HK-2 (cell line): ENCODE measurements around the gene SF3A2.

Experiments used
- DNase-seq: peaks from one replicate; pipeline ENCODE4 v3.0.0-alpha.2; 2018; ENCODE audit not compliant: unreplicated experiment

The SF3A2 gene

DNA sequence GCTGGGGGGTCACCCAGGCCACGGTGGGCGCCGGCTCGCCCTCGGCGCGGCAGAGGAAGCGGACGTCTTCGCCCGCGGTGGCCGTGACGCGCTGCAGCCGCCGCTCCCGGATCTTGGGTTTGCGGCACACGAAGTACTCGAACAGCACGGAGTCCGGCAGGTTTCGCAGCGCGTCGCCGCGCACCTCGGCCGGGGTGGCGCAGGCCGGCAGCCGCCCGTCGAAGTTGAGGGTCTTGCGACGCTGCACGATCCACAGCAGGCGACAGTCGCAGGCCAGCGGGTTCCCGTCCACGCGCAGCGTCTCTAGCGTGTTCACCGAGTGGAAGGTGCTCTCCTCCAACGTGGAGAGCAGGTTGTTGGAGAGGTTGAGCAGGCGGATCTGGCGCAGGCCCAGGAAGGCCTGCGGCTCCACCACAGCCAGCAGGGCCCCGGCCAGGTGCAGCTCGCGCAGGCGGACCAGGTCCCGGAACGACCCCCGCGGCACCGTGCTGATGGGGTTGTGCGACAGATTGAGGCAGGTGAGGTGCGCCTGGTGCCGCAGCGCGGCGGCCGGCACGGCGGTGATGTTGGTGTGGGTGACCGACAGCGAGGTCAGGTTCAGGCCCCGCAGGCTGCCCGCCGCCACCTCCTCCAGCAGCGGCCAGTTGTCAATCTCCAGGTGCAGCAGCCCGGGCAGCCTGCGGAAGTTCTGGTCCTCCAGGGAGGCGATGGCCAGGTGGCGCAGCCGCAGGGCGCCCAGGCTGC lies 54.0 kb downstream of the SF3A2 start:
- no peak for DNase-seq

DNA sequence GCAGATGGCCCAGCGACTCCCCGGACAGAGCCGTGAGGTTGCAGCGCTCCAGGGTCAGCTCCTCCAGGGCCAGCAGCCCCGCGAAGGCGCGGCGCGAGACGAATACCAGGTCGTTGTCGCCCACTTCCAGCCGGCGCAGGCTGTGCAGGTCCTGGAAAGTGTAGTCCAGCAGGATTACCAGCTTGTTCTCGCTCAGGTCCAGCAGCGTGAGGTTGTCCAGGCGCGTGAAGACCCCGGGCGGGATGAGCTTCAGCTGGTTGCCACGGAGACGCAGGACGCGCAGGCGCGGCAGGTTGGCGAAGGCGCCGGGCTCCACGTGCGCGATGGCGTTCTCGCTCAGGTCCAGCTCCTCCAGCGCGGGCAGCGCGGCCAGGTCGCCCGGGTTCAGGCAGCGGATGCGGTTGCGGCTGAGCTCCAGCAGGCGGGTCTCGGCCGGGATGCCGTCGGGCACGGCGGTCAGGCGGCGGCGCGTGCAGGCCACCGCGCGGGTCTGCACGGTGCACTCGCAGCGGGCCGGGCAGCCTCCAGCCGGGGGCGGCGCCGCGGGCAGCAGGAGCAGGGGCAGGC lies 54.6 kb downstream of the SF3A2 start:
- DNase-seq = no peak

DNA sequence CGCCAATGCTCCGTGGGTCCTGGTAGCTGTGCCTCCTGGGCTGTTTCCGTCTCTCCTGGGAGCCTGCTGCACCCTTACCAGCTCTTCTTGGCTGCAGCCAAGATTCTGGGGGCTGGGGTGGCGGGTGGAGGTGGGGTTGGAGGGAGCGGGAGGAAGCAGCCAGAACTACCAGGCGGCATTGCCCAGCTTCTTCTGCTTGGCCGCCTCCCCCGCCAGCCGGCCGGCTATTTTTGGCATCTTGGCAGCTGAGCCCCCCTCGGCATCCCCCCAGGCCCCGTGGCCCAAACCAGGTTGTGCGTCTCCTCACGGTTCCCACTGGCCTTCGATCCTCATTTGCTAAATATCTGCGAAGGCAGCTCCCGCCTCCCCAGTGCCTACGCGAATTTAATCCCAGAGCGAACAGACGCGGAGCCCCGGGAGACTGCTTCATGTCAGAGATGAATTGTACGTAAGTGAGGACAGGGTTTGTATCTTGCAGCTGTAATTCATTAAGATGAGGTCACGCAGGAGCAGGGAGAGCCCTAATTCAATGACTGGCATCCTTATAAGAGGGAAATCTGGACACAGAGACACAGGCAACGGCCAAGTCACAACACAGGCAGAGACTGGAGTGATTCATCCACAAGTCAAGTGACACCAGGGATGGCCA lies 58.2 kb downstream of the SF3A2 start:
- no peak for DNase-seq

DNA sequence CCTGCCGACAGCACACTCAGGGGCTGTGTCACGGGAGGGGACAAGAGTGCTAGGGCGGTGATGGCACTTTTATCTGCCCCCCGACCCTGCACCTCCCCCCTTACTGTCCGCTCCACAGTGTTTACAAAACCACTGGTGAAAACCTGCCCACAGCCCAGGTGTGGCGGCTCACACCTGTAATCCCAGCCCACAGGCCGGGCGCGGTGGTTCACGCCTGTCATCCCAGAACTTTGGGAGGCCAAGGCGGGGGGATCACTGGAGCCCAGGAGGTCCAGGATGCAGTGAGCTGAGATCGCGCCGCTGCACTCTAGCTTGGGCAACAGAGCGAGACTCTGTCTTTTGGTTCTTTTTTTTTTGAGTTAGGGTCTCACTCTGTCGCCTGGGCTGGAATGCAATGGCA lies 59.5 kb downstream of the SF3A2 start:
- no peak for DNase-seq
